ENCODE data around the gene FRMD4B.

- TF ChIP-seq CTCF (IDR thresholded peaks at IDR 0.05): no peak
- no peak for TF ChIP-seq POLR2AphosphoS5 (IDR thresholded peaks at IDR 0.05; ENCODE audit: insufficient read depth in 1 of 2, low read depth in 1 of 2)
- no peak for TF ChIP-seq POLR2A (IDR thresholded peaks at IDR 0.05)
These were observed 57.0 kb downstream of the FRMD4B start for GRCh38 chr3:69328963-69329302.

All from vagina (tissue), 2 donors.